HG03095 (cell line): ENCODE data around the gene NFKBIZ.

Experiments
- ATAC-seq: cut with Tn5 transposase; IDR thresholded peaks from one replicate; pipeline ENCODE4 v1.9.1; 2021; ENCODE audit warnings: moderate library complexity; ENCODE audit not compliant: unreplicated experiment

Gene NFKBIZ

DNA sequence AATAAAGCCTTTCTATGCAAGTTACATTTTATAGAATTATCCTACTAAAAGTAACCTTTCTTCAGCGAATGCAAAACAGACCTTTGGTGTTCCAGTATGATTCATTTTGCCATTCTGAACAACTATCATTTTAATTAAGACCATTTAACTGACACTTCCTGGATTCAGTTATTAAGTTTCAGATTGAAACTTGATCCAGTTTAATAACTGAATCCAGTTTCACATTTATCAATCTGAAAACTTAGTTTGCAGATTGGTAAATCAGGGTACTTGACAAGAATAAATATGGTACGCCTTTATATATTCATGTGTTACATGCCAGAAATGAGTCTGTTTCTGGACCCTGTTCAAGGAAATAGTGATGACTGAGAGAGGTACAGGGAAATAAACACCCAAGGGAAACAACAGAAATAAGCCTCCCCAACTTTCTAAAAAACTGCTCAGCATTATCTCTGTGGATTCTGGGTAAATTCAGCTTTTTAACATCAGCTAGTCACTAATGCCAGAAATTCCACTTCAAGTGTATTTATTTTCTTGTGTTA lies 23.3 kb upstream of the NFKBIZ start:
- no peak for ATAC-seq

DNA sequence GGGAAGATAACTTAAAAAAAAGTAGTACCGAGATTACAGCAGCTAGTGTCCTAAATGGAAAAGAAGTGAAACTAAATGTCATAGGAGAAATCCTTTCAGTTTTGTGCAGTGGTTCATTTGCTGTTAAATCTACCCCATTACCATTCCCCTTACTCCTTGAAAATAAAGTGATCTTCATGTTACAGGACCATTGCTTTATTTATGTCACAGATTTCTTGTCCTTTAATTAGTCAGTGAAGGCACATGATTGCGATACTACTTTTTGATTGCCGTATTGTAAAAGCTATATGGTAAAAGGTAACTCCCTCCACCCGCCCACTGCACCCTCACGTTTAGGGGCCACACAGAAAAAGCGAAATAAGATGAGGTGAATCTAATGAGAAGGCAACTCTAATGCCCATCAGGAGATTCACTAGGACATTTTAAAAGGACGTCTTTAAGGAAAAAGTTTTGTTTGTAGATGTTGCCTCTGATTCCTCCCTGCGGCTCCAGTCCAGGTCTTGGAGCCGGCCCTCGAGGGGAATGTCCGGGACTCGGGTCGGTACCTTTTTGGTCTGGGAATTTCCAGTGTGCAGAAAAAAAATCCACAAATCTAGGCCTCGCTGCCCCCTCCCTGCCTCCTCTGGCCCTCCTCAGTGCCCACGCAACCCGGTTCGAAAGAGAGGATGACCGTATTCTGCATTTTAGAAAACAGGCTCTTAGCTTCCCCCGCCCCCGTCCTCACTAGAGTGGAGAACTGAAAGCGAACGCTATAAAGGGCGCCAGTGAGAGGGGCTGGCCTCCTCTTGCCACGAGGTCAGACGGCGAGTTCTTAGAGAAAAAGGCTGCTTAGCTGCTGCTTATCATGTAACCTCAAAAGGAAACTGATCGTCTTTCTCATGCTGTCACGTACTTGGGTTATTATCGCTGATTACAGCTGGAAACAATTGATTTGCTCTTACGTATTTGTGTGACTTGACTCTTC lies 21.8 kb upstream of the NFKBIZ start:
- ATAC-seq: peak; percentile 78

DNA sequence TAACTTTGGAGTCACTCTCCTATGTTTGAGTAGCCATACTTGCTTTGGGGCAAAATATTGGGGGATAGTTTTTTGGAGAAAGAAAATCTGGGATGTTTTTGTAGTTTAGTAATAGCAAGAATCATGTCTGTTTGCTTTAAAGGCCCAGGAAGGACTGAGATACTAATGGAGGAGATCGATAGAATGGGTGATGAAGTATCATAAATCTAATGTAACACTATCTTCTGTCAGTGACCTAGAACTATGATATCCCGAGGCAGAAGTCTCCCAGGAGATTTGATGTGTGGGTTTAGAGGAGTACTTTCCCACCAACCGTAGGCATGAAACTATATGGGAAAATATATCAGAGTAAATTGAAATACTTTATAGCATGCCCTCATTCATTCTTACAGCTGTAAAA lies 21.0 kb upstream of the NFKBIZ start:
- no peak for ATAC-seq

DNA sequence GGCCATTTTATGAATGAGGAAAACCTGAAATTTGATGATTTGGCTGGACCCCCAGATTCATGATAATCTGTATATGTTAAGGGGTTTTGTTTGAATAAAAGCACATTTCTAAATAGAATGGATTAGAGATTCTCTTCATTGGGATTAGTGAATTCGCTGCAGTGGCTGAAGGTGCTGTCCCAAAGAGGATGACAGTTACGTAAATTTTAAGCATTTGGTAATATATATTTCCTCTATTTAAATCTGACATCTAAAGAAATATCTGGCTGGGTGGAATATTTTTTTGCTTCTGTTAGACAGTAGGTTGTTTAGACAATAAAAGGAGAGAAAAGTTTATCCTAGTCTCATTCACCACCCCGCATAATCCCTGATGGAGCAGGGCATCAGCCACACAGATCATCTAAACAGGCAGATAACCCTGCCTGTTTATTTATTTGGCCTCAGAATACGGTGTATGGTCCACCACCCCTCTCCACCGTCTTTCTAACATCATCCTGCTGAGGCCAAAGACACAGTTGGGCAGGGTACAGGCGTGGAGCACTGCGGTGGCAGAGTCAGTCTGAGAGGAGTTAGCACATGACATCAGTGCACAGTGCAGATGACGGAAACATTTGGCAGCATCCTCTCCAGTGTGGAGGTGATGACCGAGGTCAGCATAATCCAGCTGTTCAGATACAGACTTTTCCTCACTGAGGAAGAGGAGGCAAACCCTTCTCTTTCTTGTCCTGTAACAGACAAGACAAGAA lies 20.4 kb upstream of the NFKBIZ start:
- peak; percentile 51 for ATAC-seq

GRCh38 chr3:101829437-101829830 lies 19.9 kb upstream of the NFKBIZ start:
- ATAC-seq: no peak

DNA sequence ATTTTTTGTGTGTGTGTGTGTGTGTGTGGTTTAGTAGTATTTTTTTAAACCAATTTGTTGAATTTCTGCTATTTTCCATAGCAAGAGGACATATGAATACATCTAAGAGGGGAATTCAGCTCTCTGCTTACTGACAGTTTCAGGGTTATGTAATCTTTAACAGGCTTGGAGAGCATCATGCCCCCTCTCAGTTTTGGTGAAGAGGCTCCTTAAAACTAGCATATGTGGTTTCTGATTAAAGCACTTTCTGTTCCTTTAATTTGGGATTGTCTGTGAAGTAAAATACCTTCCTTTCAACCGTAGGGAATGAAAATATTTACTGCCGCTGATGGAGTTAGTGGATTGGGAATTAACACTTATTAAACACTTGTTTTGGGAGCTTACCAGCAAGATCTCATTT lies 19.4 kb upstream of the NFKBIZ start:
- ATAC-seq: no peak

- no peak for ATAC-seq
These were observed 15.8 kb upstream of the NFKBIZ start for GRCh38 chr3:101833446-101833974.

DNA sequence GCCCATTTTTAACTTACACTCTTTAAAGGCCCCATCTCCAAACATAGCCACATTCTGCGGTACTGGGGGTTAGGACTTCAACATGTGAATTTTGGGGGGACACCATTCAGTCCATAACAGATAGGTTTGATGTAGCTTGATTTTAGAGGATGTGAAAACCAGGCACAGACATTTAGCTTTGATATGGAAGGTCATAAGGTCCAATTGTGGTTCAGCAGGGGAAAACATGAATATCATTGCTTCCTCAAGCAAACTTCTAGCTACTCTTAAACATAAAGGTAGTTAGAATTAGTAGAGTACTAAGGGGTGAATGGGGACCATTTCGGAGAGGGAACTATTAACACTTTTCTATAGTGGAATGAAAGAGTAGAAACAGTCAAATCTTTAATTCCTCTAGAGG lies 13.6 kb upstream of the NFKBIZ start:
- ATAC-seq: no peak

DNA sequence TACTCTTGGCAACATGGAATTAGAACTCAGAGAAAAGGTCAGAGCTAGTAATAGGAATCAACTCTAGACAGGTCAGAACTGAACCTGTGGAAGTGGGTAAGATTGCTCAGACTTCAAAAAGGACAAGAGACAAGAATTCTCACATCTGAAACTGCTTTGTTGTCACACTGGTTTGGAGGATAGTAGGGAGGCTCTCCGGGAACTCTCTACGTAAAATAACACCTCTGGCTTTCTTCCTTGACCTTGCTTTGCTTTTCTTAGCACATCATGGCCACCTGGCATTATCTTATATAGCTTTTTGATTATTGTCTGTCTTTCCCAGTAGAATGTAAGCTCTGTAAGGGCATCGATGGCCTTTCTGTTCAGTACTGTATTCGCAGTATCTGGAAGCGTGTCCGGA lies 13.2 kb upstream of the NFKBIZ start:
- no peak for ATAC-seq

DNA sequence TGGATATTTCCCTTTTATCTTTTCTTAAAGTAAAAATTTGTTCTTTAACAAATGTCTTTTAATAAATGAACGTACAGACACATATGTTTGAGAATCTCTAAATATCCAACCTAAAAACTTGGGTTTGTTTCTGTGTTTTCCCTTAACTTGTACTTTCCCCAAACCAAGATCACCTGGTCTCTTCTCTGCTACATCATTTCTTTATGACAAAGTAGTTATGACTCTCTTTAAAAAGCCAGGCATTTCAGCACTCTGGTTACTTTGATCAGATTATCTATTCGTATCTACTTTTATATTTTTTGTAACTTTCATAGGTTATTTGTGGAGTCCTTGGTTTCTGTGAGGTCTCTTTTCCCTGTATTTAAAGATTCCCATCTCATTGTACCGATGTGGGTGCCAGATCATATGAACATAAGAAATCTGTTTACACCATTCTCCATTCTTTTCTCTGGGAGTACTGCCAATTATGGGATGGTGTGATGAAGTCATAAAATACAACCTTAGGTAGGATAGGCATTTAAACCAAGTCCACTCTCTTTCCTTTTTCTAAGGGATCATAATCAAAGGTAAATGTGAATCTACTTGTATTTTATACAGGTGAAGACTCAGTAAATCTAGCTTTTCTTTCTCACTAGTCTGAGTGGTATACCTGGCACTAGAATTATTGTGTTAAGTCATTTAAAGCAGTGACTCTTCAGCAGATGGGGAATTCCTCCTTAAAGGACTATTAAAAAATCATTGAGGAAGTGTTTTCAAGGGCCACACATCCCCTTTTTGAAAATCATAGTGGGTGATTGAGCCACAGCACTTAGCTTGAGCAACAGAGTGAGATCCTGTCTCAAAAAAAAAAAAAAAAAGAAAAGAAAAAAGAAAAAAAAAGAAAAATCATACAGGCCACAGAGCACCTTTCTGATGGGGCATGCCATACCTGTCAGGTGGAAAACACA lies 12.4 kb upstream of the NFKBIZ start:
- no peak for ATAC-seq

DNA sequence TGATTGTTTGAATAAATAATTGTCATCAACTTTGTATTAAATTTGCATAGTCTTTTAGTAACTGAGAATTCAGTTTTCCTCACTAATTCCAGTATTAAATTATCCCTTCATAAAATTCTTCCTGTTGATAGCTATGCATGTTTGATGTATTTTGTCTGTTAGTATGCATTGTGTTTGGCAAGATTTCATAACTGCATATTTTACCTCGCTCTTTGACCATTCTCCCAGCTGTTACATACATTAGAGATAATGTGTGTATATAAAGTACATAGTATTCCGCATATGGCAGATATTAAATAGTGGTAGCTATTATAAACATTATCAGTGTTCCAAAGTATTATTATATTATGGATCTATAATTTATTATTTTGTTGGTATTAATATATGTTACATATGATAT lies 10.6 kb upstream of the NFKBIZ start:
- ATAC-seq: no peak

GRCh38 chr3:101840066-101840465 lies 9.2 kb upstream of the NFKBIZ start:
- ATAC-seq: no peak

DNA sequence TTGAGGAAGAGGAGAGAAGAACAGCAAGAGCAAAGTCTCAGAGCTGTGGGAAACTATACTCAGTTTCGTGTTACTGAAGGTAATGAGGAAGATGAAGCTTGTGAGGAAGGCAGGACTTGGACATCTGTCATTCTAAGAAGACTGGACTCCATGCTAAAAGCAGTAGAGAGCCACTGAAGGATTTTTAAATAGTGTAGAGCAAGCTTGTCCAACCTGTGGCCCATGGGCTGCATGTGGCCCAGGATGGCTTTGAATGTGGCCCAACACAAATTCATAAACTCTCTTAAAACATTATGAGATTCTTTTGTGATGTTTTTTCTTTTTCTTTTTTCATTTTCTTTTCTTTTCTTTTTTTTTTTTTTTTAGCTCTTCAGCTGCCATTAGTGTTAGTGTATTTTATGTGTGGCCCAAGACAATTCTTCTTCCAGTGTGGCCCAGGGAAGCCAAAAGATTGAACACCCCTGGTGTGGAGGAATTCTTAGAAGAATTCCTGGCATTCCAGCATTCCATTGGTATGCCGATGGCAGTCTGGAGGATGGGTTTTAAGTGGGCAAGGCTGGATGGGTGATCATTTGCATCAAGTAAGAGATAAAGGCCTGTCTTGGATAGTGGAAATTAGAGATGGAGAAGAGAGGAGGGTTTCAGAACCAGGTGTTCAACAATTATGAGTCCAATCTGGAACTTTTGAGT lies 6.9 kb upstream of the NFKBIZ start:
- no peak for ATAC-seq

GRCh38 chr3:101842935-101843330 lies 6.4 kb upstream of the NFKBIZ start:
- ATAC-seq: no peak

GRCh38 chr3:101845425-101845824 lies 3.9 kb upstream of the NFKBIZ start:
- ATAC-seq: no peak

GRCh38 chr3:101846709-101847108 lies 2.6 kb upstream of the NFKBIZ start:
- ATAC-seq: no peak

DNA sequence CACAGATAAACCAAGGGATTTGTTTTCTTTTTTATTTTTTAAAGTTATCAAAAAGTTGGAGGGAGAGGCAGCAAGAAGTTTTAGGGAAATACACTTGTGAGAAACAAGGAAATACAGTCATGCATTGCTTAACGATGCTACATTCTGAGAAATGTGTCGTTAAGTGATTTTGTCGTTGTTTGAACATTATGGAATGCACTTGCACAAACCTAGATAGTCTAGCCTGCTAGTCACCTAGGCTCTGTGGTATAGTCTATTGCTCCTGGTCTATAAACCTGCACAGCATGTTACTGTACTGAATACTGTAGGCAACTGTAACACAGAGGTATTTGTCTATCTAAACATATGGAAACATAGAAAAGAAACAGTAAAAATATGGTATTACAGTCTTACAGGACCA lies 2.0 kb upstream of the NFKBIZ start:
- no peak for ATAC-seq

DNA sequence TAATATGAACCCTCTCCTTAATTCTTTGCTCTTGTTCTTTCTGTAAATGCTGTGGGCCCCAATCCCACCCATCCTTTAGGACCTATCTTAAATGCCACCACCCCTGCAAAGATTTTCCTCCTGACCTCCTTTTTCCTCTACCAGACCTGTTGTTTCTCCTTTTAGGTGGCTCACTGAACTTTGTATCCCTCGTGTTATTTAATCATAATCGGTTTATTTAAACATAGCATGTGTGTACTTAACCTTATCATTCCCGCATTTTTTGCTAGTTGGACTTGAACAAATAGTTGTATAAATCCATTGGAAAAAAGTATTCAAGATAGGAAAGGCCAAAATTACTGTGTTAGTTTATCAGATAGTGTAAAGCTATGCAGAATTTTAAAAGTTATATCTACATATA lies 988 bp upstream of the NFKBIZ start:
- no peak for ATAC-seq

DNA sequence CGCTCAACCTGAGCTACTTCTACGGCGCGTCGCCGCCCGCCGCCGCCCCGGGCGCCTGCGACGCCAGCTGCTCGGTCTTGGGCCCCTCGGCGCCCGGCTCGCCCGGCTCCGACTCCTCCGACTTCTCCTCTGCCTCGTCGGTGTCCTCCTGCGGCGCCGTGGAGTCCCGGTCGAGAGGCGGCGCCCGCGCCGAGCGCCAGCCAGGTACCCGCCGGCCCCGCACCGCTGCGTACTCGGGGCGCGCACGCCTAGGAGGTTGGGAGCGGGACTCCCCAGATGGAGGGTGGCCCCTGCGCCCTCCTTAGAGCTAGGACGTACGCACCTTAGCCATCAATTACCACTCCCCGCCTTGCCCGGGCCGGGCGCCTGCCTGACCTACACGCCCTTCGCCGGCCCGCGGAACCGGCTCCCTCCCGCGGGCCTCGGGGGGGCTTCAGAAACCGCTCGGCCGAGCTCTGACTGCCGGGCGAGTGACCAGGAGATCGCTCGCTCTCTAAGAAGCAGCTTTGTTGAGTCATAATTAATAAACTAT lies 466 bp downstream of the NFKBIZ start:
- ATAC-seq: peak; percentile 29
